ENCODE results near the gene MIOX. TPM values are rescaled to one million over a fixed set of nuclear protein-coding genes. Genes with fewer than 3 reads are reported as not detected.
"Not testable (repeated sequence)": the region's sequence is repeated elsewhere in the genome, so short reads cannot be mapped to it uniquely, and the experiment has no call there.

The MIOX gene
- polyA plus RNA-seq, 3 donors: 2.4 to 13.6 (median 3.0) TPM

DNA sequence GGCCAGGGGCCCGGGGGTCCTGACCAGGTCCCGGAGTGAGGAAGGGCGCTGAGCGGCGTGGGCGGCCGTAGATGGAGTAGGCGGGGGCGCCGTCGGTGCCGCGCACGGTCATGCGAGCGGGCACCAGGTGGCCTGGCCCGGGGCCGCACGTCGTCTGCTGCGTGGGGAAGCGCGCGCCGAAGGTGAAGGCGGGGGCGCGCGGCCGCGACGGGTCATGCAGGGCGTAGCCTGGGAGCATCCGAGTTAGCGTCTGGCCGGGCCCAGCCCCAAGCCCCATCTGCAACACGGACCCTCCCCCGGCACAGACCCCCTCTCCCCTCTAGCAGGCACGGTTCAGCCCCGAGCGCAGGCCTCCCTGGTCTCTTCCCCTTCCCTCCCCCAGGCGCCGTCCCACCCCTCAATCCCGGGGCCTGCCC lies 44.9 kb downstream of the MIOX start:
- no peak for DNase-seq (ENCODE audit: extremely low read depth in 1 of 11, low read depth in 9 of 11, low spot score in 4 of 11)

DNA sequence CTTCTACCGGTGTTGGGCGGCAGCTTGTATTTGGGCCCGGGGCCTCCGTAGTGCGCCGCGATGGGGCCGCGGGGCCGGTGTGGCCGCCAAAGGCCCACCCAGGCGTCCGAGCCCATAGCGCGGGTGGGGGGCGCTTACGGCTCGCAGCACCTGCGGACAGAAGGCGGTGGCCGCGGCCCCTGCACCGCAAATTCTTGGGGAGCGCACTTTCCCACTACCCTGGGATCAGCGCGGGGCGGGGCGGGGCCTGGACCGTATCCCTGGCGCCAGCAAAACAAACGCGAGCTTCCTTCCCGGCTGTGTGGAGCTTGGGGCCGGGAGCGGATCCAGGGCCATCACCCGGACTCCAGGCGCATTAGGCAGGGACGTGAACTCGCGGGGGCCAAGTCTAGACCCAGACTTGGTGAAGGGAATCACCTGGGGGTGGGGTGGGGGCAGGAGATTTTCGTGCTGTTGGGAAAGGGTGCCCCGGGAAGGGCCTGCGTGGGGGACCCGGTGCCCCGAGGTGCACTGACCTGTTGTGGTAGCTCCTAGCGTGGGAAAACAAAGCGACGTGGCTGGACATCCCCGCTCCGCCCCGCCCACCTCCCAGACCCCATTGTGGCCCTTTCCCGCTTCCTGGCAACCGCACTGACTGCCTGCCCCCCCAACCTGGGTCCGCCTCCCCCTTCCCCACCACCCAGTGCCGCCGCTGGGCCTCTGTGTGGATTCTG lies 45.5 kb downstream of the MIOX start:
- DNase-seq (ENCODE audit: extremely low read depth in 1 of 11, low read depth in 9 of 11, low spot score in 4 of 11): no peak

DNA sequence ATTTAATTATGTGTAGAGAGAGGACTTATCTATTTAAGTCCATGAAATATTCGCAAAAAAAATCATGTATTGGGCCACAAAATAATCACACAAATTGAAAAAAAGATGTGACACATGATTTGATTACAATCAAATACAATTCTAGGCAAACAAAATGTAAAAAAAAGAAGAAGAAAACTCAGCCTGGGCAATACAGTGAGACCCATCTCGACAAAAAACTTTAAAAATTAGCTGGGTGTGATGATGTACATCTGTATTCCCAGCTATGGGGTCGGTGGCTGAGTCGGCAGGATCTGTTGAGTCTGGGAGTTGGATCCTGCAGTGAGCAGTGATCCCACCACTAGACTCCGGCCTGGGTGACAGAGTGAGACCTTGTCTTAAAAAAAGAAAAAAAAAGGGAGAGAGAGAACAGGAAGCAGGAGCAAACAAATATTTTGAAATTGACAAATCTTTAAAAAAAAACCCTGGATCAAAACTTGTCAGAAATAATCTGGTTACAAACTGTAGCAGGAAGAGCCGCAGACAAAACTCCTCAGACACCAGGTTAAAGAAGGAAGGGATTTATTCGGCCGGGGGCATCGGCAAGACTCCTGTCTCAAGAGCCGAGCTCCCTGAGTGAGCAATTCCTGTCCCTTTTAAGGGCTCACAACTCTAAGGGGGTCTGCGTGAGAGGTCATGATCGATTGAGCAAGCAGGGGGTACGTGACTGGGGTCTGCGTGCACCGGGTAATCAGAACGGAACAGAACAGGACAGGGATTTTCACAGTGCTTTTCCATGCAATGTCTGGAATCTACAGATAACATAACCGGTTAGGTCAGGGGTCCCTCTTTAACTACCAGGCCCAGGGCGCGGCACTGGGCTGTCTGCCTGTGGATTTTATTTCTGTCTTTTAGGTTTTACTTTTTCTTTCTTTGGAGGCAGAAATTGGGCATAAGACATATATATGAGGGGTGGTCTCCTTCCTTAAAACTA lies 46.5 kb downstream of the MIOX start:
- DNase-seq (ENCODE audit: extremely low read depth in 1 of 11, low read depth in 9 of 11, low spot score in 4 of 11): no peak

DNA sequence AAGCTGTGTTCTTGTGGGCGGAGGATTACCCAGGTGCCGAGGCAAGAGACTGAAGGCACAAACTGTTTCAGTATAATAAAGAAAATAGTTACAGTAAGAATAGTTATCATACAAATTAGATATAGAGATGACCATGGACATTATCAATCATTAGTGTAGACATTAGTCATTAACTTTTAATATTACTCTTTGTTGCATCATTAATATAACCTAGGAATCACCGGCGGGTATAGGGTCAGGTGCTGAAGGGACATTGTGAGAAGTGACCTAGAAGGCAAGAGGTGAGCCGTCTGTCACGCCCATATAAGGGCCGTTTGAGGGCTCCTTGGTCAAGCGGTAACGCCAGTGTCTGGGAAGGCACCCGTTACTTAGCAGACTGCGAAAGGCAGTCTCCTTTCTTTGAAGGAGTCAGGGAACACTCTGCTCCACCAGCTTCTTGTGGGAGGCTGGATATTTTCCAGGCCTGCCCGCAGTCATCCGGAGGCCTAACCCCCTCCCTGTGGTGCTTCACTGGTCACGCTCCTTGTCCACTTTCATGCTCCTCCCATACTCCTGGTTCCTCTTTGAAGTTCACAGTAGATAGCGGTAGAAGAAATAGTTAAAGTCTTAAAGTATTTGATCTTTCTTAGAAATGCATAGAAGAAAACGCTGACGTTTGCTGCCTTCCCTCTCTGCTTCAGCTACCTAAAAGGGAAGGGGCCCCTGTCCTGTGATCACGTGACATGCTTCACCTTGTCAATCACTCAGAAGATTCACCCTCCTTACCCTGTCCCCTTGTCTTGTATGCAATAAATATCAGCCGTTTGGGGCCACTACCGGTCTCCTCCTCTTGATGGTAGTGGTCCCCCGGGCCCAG lies 47.4 kb downstream of the MIOX start:
- not testable (repeated sequence) for DNase-seq (ENCODE audit: extremely low read depth in 1 of 11, low read depth in 9 of 11, low spot score in 4 of 11)

DNA sequence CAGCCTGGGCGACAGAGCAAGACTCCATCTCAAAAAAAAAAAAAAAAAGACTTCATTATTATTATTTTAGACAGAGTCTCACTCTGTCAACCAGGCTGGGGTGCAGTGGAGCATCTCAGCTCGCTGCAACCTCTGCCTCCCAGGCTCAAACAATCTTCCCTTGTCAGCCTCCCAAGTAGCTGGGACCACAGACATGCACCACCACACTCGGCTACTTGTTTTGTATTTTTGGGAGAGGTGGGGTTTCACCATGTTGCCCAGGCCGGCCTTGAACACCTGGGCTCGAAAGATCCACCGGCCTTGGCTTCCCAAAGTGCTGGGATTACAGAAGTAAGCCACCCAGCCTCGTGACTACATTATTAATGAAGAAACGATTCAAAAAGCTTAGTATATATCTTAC lies 48.5 kb downstream of the MIOX start:
- no peak for DNase-seq (ENCODE audit: extremely low read depth in 1 of 11, low read depth in 9 of 11, low spot score in 4 of 11)

DNA sequence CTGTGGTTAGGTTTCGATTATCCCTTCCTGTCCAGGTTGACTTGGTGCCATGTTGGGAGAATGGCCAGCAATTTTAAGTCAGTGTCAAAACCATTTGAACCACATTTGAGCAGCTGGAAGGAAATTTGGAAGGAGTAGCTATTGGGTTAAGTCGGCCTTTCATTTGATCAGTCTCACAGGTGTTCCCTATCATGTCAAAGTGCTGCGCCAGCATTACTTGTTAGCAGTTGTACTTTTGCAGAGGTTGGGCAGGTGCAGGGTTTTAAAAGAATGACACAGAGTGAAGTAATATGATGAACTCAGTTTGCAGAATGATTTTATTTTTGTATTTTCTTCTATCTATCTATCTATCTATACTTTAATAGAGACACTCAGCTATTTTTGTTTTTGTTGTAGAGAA lies 49.6 kb downstream of the MIOX start:
- DNase-seq (ENCODE audit: extremely low read depth in 1 of 11, low read depth in 9 of 11, low spot score in 4 of 11): no peak

DNA sequence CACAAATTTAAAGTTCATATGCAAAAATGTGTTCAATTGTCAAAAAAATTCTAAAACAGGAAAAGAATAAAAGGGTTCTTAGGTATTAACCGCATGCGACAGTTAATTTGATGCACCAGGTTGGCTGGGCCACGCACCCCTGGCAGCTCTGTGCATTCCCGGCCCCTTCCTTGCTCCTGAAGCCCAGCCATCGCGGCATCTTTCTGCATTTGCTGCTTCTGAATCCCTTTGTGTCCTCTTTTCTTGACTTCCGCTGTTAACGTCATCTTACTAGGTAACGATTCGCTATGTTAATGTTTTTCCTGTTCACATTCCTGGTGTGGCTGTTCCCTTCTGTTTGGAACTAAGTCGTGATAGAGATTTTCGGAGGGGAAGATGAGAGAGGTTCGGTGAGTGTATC lies 51.1 kb downstream of the MIOX start:
- no peak for DNase-seq (ENCODE audit: extremely low read depth in 1 of 11, low read depth in 9 of 11, low spot score in 4 of 11)

Other genes with a start within 250 kb of the MIOX start
- gene TUBGCP6, start 241.8 kb upstream of the MIOX start, polyA plus RNA-seq (ENCODE audit: insufficient read length in 3 of 3): 10 to 100 TPM; 30.5 to 48.2 (median 40.1) TPM
- 10 to 100 TPM; 17.1 to 34.3 (median 27.7) TPM for gene HDAC10, start 235.6 kb upstream of the MIOX start, polyA plus RNA-seq (ENCODE audit: insufficient read length in 3 of 3)
- 10 to 100 TPM; 11.5 to 18.9 (median 17.5) TPM for gene MAPK12, start 225.2 kb upstream of the MIOX start, polyA plus RNA-seq (ENCODE audit: insufficient read length in 3 of 3)
- 10 to 100 TPM in 1 of 3 donors, 1 to 10 TPM in 2; 6.7 to 10.1 (median 8.9) TPM for gene MAPK11, start 216.5 kb upstream of the MIOX start, polyA plus RNA-seq (ENCODE audit: insufficient read length in 3 of 3)
- 100 to 1,000 TPM; 187 to 248 (median 239) TPM for gene PLXNB2, start 179.2 kb upstream of the MIOX start, polyA plus RNA-seq (ENCODE audit: insufficient read length in 3 of 3)
- 10 to 100 TPM; 11.9 to 21.1 (median 16.8) TPM for gene DENND6B, start 159.8 kb upstream of the MIOX start, polyA plus RNA-seq (ENCODE audit: insufficient read length in 3 of 3)
- gene PPP6R2, start 143.5 kb upstream of the MIOX start, polyA plus RNA-seq (ENCODE audit: insufficient read length in 3 of 3): 10 to 100 TPM; 34.4 to 58.1 (median 44.6) TPM
- 10 to 100 TPM; 28.4 to 46.4 (median 45.6) TPM for gene SBF1, start 11.8 kb upstream of the MIOX start, polyA plus RNA-seq (ENCODE audit: insufficient read length in 3 of 3)
- 1 to 10 TPM; 3.8 to 6.9 (median 4.6) TPM for gene ADM2, start 5.3 kb upstream of the MIOX start, polyA plus RNA-seq (ENCODE audit: insufficient read length in 3 of 3)
- 10 to 100 TPM; 30.3 to 58.1 (median 56.0) TPM for gene LMF2, start 20.8 kb downstream of the MIOX start, polyA plus RNA-seq (ENCODE audit: insufficient read length in 3 of 3)
- 10 to 100 TPM; 39.6 to 53.9 (median 50.3) TPM for gene NCAPH2, start 21.4 kb downstream of the MIOX start, polyA plus RNA-seq (ENCODE audit: insufficient read length in 3 of 3)
- gene SCO2, start 38.7 kb downstream of the MIOX start, polyA plus RNA-seq (ENCODE audit: insufficient read length in 3 of 3): 1 to 10 TPM; 1.0 to 5.2 (median 1.9) TPM
- 1 to 10 TPM; 1.4 to 3.0 (median 1.9) TPM for gene TYMP, start 43.2 kb downstream of the MIOX start, polyA plus RNA-seq (ENCODE audit: insufficient read length in 3 of 3)
- under 1 TPM; 0.10 to 0.50 (median 0.15) TPM for gene KLHDC7B, start 59.0 kb downstream of the MIOX start, polyA plus RNA-seq (ENCODE audit: insufficient read length in 3 of 3)
- gene SYCE3, start 76.1 kb downstream of the MIOX start, polyA plus RNA-seq (ENCODE audit: insufficient read length in 3 of 3): under 1 TPM in 2 of 3 donors, not detected in 1; 0.23 to 0.47 TPM
- gene CPT1B, start 91.6 kb downstream of the MIOX start, polyA plus RNA-seq (ENCODE audit: insufficient read length in 3 of 3): 10 to 100 TPM; 12.7 to 19.9 (median 18.2) TPM
- 100 to 1,000 TPM in 1 of 3 donors, 10 to 100 TPM in 2; 82.4 to 118 (median 86.6) TPM for gene CHKB, start 96.0 kb downstream of the MIOX start, polyA plus RNA-seq (ENCODE audit: insufficient read length in 3 of 3)
- gene MAPK8IP2, start 113.9 kb downstream of the MIOX start, polyA plus RNA-seq (ENCODE audit: insufficient read length in 3 of 3): 1 to 10 TPM in 1 of 3 donors, under 1 TPM in 2; 0.78 to 1.0 (median 0.98) TPM
- gene ARSA, start 141.3 kb downstream of the MIOX start, polyA plus RNA-seq (ENCODE audit: insufficient read length in 3 of 3): 10 to 100 TPM; 12.2 to 20.8 (median 13.5) TPM
- gene SHANK3, start 186.0 kb downstream of the MIOX start, polyA plus RNA-seq (ENCODE audit: insufficient read length in 3 of 3): 10 to 100 TPM; 13.7 to 24.6 (median 21.2) TPM

Measured in renal cortex interstitium (tissue), 11 donors.